ENCODE measurements around the gene MYH8.

GRCh38 chr17:10368561-10368960, 53.2 kb downstream of the MYH8 start:
- TF ChIP-seq CTCF (IDR thresholded peaks at IDR 0.05) (no peak), POLR2A (IDR thresholded peaks at IDR 0.05) (no peak)

Measured in Peyer's patch (tissue), 4 donors.